CD14-positive monocyte (primary cell): ENCODE measurements around the gene ZNF511. TPM values are rescaled to one million over a fixed set of nuclear protein-coding genes. Genes with fewer than 3 reads are reported as not detected.

Experiments
- DNase-seq, 3 donors: peaks; one replicate each; pipeline ENCODE4 v3.0.0-alpha.2; 2011 to 2022
- H2AFZ ChIP-seq: 2 replicates; pipeline ENCODE4 v1.6.0; 2012; ENCODE audit warnings: mild to moderate bottlenecking, low read depth, low read length, inconsistent platforms; ENCODE audit not compliant: insufficient read depth, poor library complexity, severe bottlenecking
- H3K27ac ChIP-seq, 2 donors: 1 replicate in 1 of 2; 2 replicates in 1 of 2; pipeline ENCODE4 v1.5.1; 2012 to 2013; ENCODE audit warnings: low read length in 2 of 2, control low read depth in 1 of 2, inconsistent platforms in 1 of 2, low read depth in 1 of 2, mild to moderate bottlenecking in 1 of 2
- H3K27me3 ChIP-seq, 2 donors: one replicate each; pipeline versions ENCODE4 v1.6.0 to v1.6.1; 2011 to 2013; ENCODE audit warnings: low read length in 2 of 2; ENCODE audit not compliant: control insufficient read depth in 2 of 2, insufficient read depth in 2 of 2
- H3K36me3 ChIP-seq, 2 donors: replicated peaks in 1 of 2; 1 replicate in 1 of 2; 2 replicates in 1 of 2; pipeline versions ENCODE4 v1.5.1 to v1.6.1; 2012 to 2013; ENCODE audit warnings: low read length in 2 of 2, control low read depth in 1 of 2, inconsistent platforms in 1 of 2, mild to moderate bottlenecking in 1 of 2; ENCODE audit not compliant: insufficient read depth in 2 of 2, control insufficient read depth in 1 of 2
- H3K4me1 ChIP-seq, 2 donors: 1 replicate in 1 of 2; 2 replicates in 1 of 2; pipeline versions ENCODE4 v1.5.1 to v1.6.1; 2012 to 2013; ENCODE audit warnings: low read length in 2 of 2, control low read depth in 1 of 2, inconsistent platforms in 1 of 2, mild to moderate bottlenecking in 1 of 2, moderate library complexity in 1 of 2; ENCODE audit not compliant: insufficient read depth in 2 of 2, control insufficient read depth in 1 of 2
- H3K4me2 ChIP-seq: replicated peaks from 2 replicates; pipeline ENCODE3; 2012; ENCODE audit warnings: low read length, moderate library complexity, mild to moderate bottlenecking; ENCODE audit not compliant: poor library complexity, severe bottlenecking; ENCODE audit errors: extremely low read depth
- H3K4me3 ChIP-seq, 3 experiments: fragments of 200-600 bp in 1 of 3; sonication (generic) in 1 of 3; replicated peaks in 1 of 3; 1 replicate in 2 of 3; 2 replicates in 1 of 3; pipeline ENCODE4 v1.5.1; 2011 to 2013; ENCODE audit warnings: low read length in 3 of 3, mild to moderate bottlenecking in 3 of 3, control low read depth in 2 of 3, low read depth in 2 of 3, inconsistent platforms in 1 of 3, moderate library complexity in 1 of 3
- H3K79me2 ChIP-seq: 2 replicates; pipeline ENCODE4 v1.6.0; 2012; ENCODE audit warnings: mild to moderate bottlenecking, control low read depth, inconsistent platforms, low read length, moderate library complexity; ENCODE audit not compliant: insufficient read depth
- H3K9ac ChIP-seq: 2 replicates; pipeline ENCODE4 v1.6.0; 2017; ENCODE audit warnings: low read length, mild to moderate bottlenecking; ENCODE audit not compliant: insufficient read depth, poor library complexity, severe bottlenecking
- H3K9me3 ChIP-seq, 2 donors: replicated peaks in 1 of 2; 1 replicate in 1 of 2; 2 replicates in 1 of 2; pipeline versions ENCODE4 v1.5.1 to v1.6.1; 2012 to 2013; ENCODE audit warnings: low read length in 2 of 2, control low read depth in 1 of 2; ENCODE audit not compliant: control insufficient read depth in 1 of 2, insufficient read depth in 1 of 2
- H4K20me1 ChIP-seq: 2 replicates; pipeline ENCODE4 v1.6.0; 2012; ENCODE audit warnings: mild to moderate bottlenecking, low read length, control low read depth, moderate library complexity; ENCODE audit not compliant: insufficient read depth
- H3K27ac Mint-ChIP-seq, 7 donors: one replicate each; pipeline ENCODE4 v1.8.0; 2020; ENCODE audit warnings: mild to moderate bottlenecking in 7 of 7, mixed read lengths in 7 of 7, moderate library complexity in 6 of 7, inconsistent platforms in 2 of 7
- H3K27me3 Mint-ChIP-seq, 3 donors: one replicate each; pipeline ENCODE4 v1.8.0; 2021 to 2022; ENCODE audit warnings: low read depth in 3 of 3, mild to moderate bottlenecking in 3 of 3, mixed read lengths in 3 of 3, moderate library complexity in 3 of 3, inconsistent platforms in 1 of 3
- H3K36me3 Mint-ChIP-seq, 2 donors: one replicate each; pipeline ENCODE4 v1.8.0; 2020; ENCODE audit warnings: mixed read lengths in 2 of 2, inconsistent platforms in 1 of 2, mild to moderate bottlenecking in 1 of 2
- H3K4me1 Mint-ChIP-seq: one replicate; pipeline ENCODE4 v1.8.0; 2020; ENCODE audit warnings: mild to moderate bottlenecking, mixed read lengths
- H3K4me3 Mint-ChIP-seq, 2 donors: one replicate each; pipeline ENCODE4 v1.8.0; 2020; ENCODE audit warnings: mild to moderate bottlenecking in 2 of 2, mixed read lengths in 2 of 2, moderate library complexity in 1 of 2
- H3K9me3 Mint-ChIP-seq, 7 donors: one replicate each; pipeline ENCODE4 v1.8.0; 2020 to 2022; ENCODE audit warnings: mixed read lengths in 7 of 7, mild to moderate bottlenecking in 6 of 7, moderate library complexity in 6 of 7, inconsistent platforms in 2 of 7
- CTCF ChIP-seq: fragments of 200-600 bp; IDR thresholded peaks from one replicate; pipeline ENCODE4 v1.8.0; 2022; ENCODE audit warnings: antibody characterized with exemption, mild to moderate bottlenecking
- WGBS: methylation state at CpG from one replicate; pipeline ENCODE4 v1.1.5; 2013; ENCODE audit warnings: missing lambda C conversion rate; ENCODE audit not compliant: insufficient coverage; 5-methylcytosine and 5-hydroxymethylcytosine counted together
- intact Hi-C, 2 donors: fragments of 100-400 bp; cut with micrococcal nuclease; formaldehyde crosslinking; loops; one replicate each; pipeline versions ENCODE4 v1.15.0 to v1.15.1; 2023
- polyA plus RNA-seq, 3 donors: library from polyadenylated mRNA; depleted of rRNA in 1 of 3; unstranded in 2 of 3; stranded (reverse) in 1 of 3; fragments of 300-500 nt in 2 of 3; fragments of >200 nt in 1 of 3; fragmentation: Illumina TruSeq in 2 of 3; gene quantifications; 1 replicate in 2 of 3; 2 replicates in 1 of 3; pipeline ENCODE4 v1.2.3, GENCODE V29; 2012 to 2021

Gene ZNF511
- polyA plus RNA-seq, 3 donors: 30.3 to 118 (median 84.7) TPM

GRCh38 chr10:133351408-133352318 is 42.9 kb downstream of the ZNF511 start:
- Mint-ChIP-seq H3K9me3 (no peaks in the 10 kb centered on the region), H3K4me3 (no peak overlapping the region), H3K27ac (no peak overlapping the region), H3K4me1 (peaks cover 7% of the 10 kb centered on the region), H3K27me3 (peaks cover 4 to 26% (median 12%) of the 10 kb centered on the region in 3 donors), H3K36me3 (peaks cover 2 to 5% of the 10 kb centered on the region in 2 donors)
- Histone ChIP-seq H3K79me2 (peaks cover 3% of the 10 kb centered on the region), H3K27ac (no peak overlapping the region), H3K27me3 (no peaks in the 10 kb centered on the region), H2AFZ (no peak overlapping the region), H3K9me3 (no peaks in the 10 kb centered on the region), H3K36me3 (peaks cover 0 to 7% of the 10 kb centered on the region in 2 donors), H3K9ac (no peak overlapping the region), H3K4me3 (no peak overlapping the region), H3K4me2 (no peak overlapping the region), H3K4me1 (peaks cover 4 to 9% of the 10 kb centered on the region in 2 donors), H4K20me1 (peaks cover 27% of the 10 kb centered on the region)
- intact Hi-C loops: no loop called here
- no peak for DNase-seq
- WGBS: 76% methylated on average over 19 of the region's 24 CpGs
- TF ChIP-seq CTCF: no peak

- H3K27ac Mint-ChIP-seq: no peak overlapping the region
- Histone ChIP-seq H3K9me3 (no peaks in the 10 kb centered on the region), H3K79me2 (peaks cover 3% of the 10 kb centered on the region), H4K20me1 (peaks cover 30% of the 10 kb centered on the region), H3K27ac (no peak overlapping the region), H3K4me1 (peaks cover 11 to 20% of the 10 kb centered on the region in 2 donors), H3K4me2 (no peak overlapping the region), H3K27me3 (no peaks in the 10 kb centered on the region), H3K4me3 (no peak overlapping the region), H3K9ac (no peak overlapping the region), H2AFZ (no peak overlapping the region), H3K36me3 (peaks cover 0 to 7% of the 10 kb centered on the region in 2 donors)
- no peak for TF ChIP-seq CTCF
- peaks cover 12% of the 10 kb centered on the region for H3K4me1 Mint-ChIP-seq
- DNase-seq: no peak
- H3K27me3 Mint-ChIP-seq: peaks cover 3 to 17% (median 4%) of the 10 kb centered on the region in 3 donors
- H3K4me3 Mint-ChIP-seq: no peak overlapping the region
- H3K9me3 Mint-ChIP-seq: no peaks in the 10 kb centered on the region
- H3K36me3 Mint-ChIP-seq: peaks cover 2 to 5% of the 10 kb centered on the region in 2 donors
- 88% methylated on average over 14 of the region's 16 CpGs for WGBS
- intact Hi-C loops: no loop called here
Observed at GRCh38 chr10:133353202-133353959, 44.7 kb downstream of the ZNF511 start.
